A549 (cell line): ENCODE data around the gene PEDS1. TPM values are rescaled to one million over a fixed set of nuclear protein-coding genes. Genes with fewer than 3 reads are reported as not detected.
A peak's percentile ranks its signal among the peaks of the same experiment; 100 is the strongest.
"Not testable (repeated sequence)": the region's sequence is repeated elsewhere in the genome, so short reads cannot be mapped to it uniquely, and the experiment has no call there.

Source experiments
- ATAC-seq, 2 experiments: fragments of 200-7000 bp in 1 of 2; fragments of >200 bp in 1 of 2; cut with Nextera tagmentation in 1 of 2; cut with Tn5 transposase in 1 of 2; 3 replicates each; pipeline versions ENCODE4 v1.8.0 to v1.9.1; 2018 to 2020; ENCODE audit warnings: mild to moderate bottlenecking in 1 of 2, moderate library complexity in 1 of 2
- CTCF ChIA-PET: fragments of 300-600 bp; sonication (Branson Sonifier 250); formaldehyde crosslinking; extraction: SDS; loops from one replicate; lab custom pipeline; 2021; ENCODE audit warnings: antibody characterized with exemption, inconsistent platforms; lab: Yijun Ruan, JAX
- POLR2A ChIA-PET: fragments of 350-600 bp; formaldehyde crosslinking; extraction: SDS; loops from one replicate; lab custom pipeline; 2021; ENCODE audit warnings: antibody characterized with exemption, inconsistent platforms; lab: Yijun Ruan, JAX
- DNase-seq, 2 experiments: peaks; one replicate each; pipeline versions ENCODE4 v3.0.0 to v3.0.0-alpha.2; 2011 to 2016; ENCODE audit warnings: low read depth in 1 of 2, low spot score in 1 of 2
- FAIRE-seq: peaks from 2 replicates; lab custom pipeline; 2011; peaks lifted over from hg19 to GRCh38; lab: Jason Lieb, UNC
- H3K27ac ChIP-seq, 2 experiments: fragments of >200 bp; sonication (Bioruptor Twin); formaldehyde crosslinking; 3 replicates each; pipeline ENCODE4 v1.5.1; 2016 to 2017
- H3K4me1 ChIP-seq: fragments of >200 bp; sonication (Bioruptor Twin); formaldehyde crosslinking; 3 replicates; pipeline ENCODE4 v1.6.1; 2016
- H3K4me2 ChIP-seq: fragments of >200 bp; sonication (Bioruptor Twin); formaldehyde crosslinking; 3 replicates; pipeline ENCODE4 v1.6.1; 2016
- H3K4me3 ChIP-seq: fragments of >200 bp; sonication (Bioruptor Twin); formaldehyde crosslinking; 3 replicates; pipeline ENCODE4 v1.5.1; 2016
- H3K9me3 ChIP-seq: fragments of >200 bp; sonication (Bioruptor Twin); formaldehyde crosslinking; 3 replicates; pipeline ENCODE4 v1.6.1; 2016
- CBX2 ChIP-seq: fragments of 200-600 bp; sonication (generic); IDR thresholded peaks from 2 replicates; pipeline ENCODE4 v1.6.1; 2016; ENCODE audit warnings: low read depth, mild to moderate bottlenecking, borderline replicate concordance
- CEBPB ChIP-seq, 2 experiments: fragments of >200 bp in 1 of 2; sonication (Bioruptor Twin) in 1 of 2; formaldehyde crosslinking in 1 of 2; IDR thresholded peaks; 2 replicates each; pipeline ENCODE4 v1.6.1; 2012 to 2016
- E2F6 ChIP-seq: IDR thresholded peaks from 2 replicates; pipeline ENCODE4 v1.6.1; 2012; ENCODE audit warnings: low read depth, borderline replicate concordance
- FOSL2 ChIP-seq, 2 experiments: fragments of 450-650 bp in 1 of 2; fragments of >200 bp in 1 of 2; sonication (Bioruptor Twin) in 1 of 2; formaldehyde crosslinking; IDR thresholded peaks; 2 replicates each; pipeline versions ENCODE4 v1.5.0 to v1.6.1; 2016 to 2020; ENCODE audit warnings: mild to moderate bottlenecking in 1 of 2, moderate library complexity in 1 of 2
- ZSCAN20 ChIP-seq: fragments of 250-450 bp; sonication (Bioruptor Pico); IDR thresholded peaks from 2 replicates; pipeline ENCODE4 v1.8.0; 2022; ENCODE audit warnings: mild to moderate bottlenecking, moderate library complexity
- WGBS: methylation state at CpG from one replicate; pipeline ENCODE4 v1.1.6; 2017; ENCODE audit errors: missing lambda C conversion rate; 5-methylcytosine and 5-hydroxymethylcytosine counted together
- polyA plus RNA-seq, 4 experiments: library from polyadenylated mRNA; depleted of rRNA in 3 of 4; stranded (reverse); fragments of >200 nt; fragmentation: RNase III in 1 of 4; extraction: RNeasy Plus Mini Kit Qiagen cat#74134 plus additional on column Dnase treatment in 1 of 4; gene quantifications; 2 replicates in 3 of 4; 3 replicates in 1 of 4; pipeline ENCODE4 v1.2.3, GENCODE V29; 2011 to 2017

PEDS1 gene
- polyA plus RNA-seq, 2 of the 4 experiments (the other 2 are of a cell fraction) = 24.5 to 25.8 TPM

DNA sequence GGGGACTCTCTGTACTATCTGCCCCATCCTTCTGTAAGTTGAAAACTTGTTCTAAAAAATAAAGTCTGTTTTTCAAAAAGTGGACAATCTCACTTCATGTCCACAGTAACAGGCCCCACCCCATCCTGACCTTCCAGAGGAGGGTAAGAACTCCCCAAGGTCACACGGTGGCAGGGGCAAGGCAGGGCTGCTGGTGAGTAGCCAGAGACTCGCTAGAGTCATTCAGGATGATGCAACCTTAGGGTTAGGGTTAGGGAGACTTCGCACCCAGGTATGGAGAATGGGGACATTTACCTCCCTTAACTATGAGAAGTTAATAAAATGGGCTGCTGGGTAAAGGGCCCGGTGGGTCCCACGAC, 15.4 kb downstream of the PEDS1 start:
- WGBS = 83% methylated on average over 5 of the region's 5 CpGs
- FAIRE-seq = no peak
- no peak for ATAC-seq
- DNase-seq = no peak
- H3K4me3 ChIP-seq = no peak overlapping the region
- POLR2A ChIA-PET = interaction anchor here (0.9 kb wide), 1 partner anchor 15 kb away, joined by 3 read pairs; the partner anchor contains the start of gene PEDS1
- TF ChIP-seq CBX2 (no peak), CEBPB (IDR thresholded peaks at IDR 0.05) (peak in 1 of 2 experiments; percentile 46; a peak in 1 of 4 replicates)
- CTCF ChIA-PET = interaction anchor here (1.5 to 9.6 kb wide), 6 partner anchors 10 to 159 kb away, joined by 3 to 123 read pairs (median 14); partner anchors contain the start of gene PEDS1
- H3K4me2 ChIP-seq = peak overlapping the region; percentile 25
- no peaks in the 10 kb centered on the region for H3K9me3 ChIP-seq
- H3K27ac ChIP-seq = peak overlapping the region; percentile 72 to 76
- peaks cover 63% of the 10 kb centered on the region for H3K4me1 ChIP-seq

GRCh38 chr20:50137702-50138101, 15.8 kb downstream of the PEDS1 start:
- ATAC-seq, DNase-seq, H3K4me3 ChIP-seq: not testable (repeated sequence)
- peak overlapping the region; percentile 25 for H3K4me2 ChIP-seq
- CTCF ChIA-PET = interaction anchor here (0.8 to 9.6 kb wide), 6 partner anchors 10 to 42 kb away, joined by 3 to 123 read pairs (median 14); partner anchors contain the start of gene PEDS1
- POLR2A ChIA-PET = interaction anchor here (0.9 kb wide), 1 partner anchor 16 kb away, joined by 3 read pairs; the partner anchor contains the start of gene PEDS1
- whole genome bisulfite sequencing = 87% methylated on average over 13 of the region's 13 CpGs
- H3K4me1 ChIP-seq = peaks cover 63% of the 10 kb centered on the region
- TF ChIP-seq CEBPB (IDR thresholded peaks at IDR 0.05) = peak; percentile 9 to 37; a peak in 2 of 4 replicates
- TF ChIP-seq, all 56 proteins: peak for 1; not testable (repeated sequence) for 55
- FAIRE-seq, H3K9me3 ChIP-seq: not testable (repeated sequence)
- peak overlapping the region; percentile 72 to 76 for H3K27ac ChIP-seq

GRCh38 chr20:50136822-50137599, 16.5 kb downstream of the PEDS1 start:
- ATAC-seq (peak in 1 of 2 experiments; percentile 10; a peak in 1 of 6 replicates), FAIRE-seq (no peak), DNase-seq (no peak)
- H3K4me1 ChIP-seq = peaks cover 62% of the 10 kb centered on the region
- CTCF ChIA-PET = interaction anchor here (0.8 to 9.6 kb wide), 5 partner anchors 11 to 43 kb away, joined by 3 to 123 read pairs (median 9); partner anchors contain the start of gene PEDS1
- H3K9me3 ChIP-seq = no peaks in the 10 kb centered on the region
- TF ChIP-seq FOSL2 (IDR thresholded peaks at IDR 0.05) = no peak
- peak; percentile 41 for TF ChIP-seq FOSL2 (CRISPR knock-in tag; IDR thresholded peaks at IDR 0.05)
- no peak for TF ChIP-seq E2F6
- peak overlapping the region; percentile 72 to 76; a peak in 5 of 6 replicates for H3K27ac ChIP-seq
- no peak overlapping the region for H3K4me3 ChIP-seq
- peak overlapping the region; percentile 25 for H3K4me2 ChIP-seq
- POLR2A ChIA-PET = no interaction called here
- 78% methylated on average over 15 of the region's 15 CpGs for WGBS

DNA sequence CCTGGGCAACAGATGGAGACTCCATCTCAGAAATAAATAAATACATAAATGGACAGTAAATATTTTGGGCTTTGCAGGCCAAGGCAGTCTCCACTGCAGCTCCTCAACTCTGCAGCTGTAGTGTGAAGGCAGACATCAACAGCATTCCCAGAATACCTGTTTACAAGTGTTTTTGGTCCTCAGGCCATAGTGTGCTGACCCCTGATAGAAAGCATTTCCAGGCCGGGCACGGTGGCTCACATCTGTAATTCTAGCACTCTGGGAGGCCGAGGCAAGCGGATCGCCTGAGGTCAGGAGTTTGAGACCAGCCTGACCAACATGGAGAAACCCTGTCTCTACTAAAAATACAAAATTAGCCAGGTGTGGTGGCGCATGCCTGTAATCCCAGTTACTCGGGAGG, 18.4 kb downstream of the PEDS1 start:
- ATAC-seq, POLR2A ChIA-PET, H3K27ac ChIP-seq, H3K4me3 ChIP-seq, H3K4me2 ChIP-seq, H3K9me3 ChIP-seq, DNase-seq, FAIRE-seq: not testable (repeated sequence)
- CTCF ChIA-PET = interaction anchor here (0.9 to 31.2 kb wide), 6 partner anchors 9 to 64 kb away, joined by 3 to 1085 read pairs (median 4); partner anchors contain the start of gene CEBPB
- H3K4me1 ChIP-seq = peaks cover 64% of the 10 kb centered on the region
- 90% methylated on average over 7 of the region's 7 CpGs for WGBS

- FAIRE-seq (no peak), ATAC-seq (peak; percentile 50 to 52; a peak in 3 of 6 replicates), DNase-seq (no peak)
- 85% methylated on average over 8 of the region's 9 CpGs for WGBS
- ChIA-PET CTCF (interaction anchor here (1.3 to 31.2 kb wide), 7 partner anchors 10 to 446 kb away, joined by 3 to 1085 read pairs (median 4); partner anchors contain the start of gene CEBPB), POLR2A (interaction anchor here (0.8 kb wide), 1 partner anchor 20 kb away, joined by 4 read pairs; the partner anchor contains the start of gene PEDS1)
- peaks cover 51% of the 10 kb centered on the region for H3K4me1 ChIP-seq
- H3K9me3 ChIP-seq = no peaks in the 10 kb centered on the region
- H3K4me3 ChIP-seq = no peak overlapping the region
- peak overlapping the region in 1 of 2 experiments; percentile 40; a peak in 1 of 6 replicates for H3K27ac ChIP-seq
- no peak overlapping the region for H3K4me2 ChIP-seq
- TF ChIP-seq ZSCAN20 (CRISPR knock-in tag) = no peak
- TF ChIP-seq, all 56 proteins: peak for 0
These were observed 19.9 kb downstream of the PEDS1 start for GRCh38 chr20:50133474-50134217.
